ENCODE measurements around the gene USP6.
"Not testable (repeated sequence)": the region's sequence is repeated elsewhere in the genome, so short reads cannot be mapped to it uniquely, and the experiment has no call there.

GRCh38 chr17:5120436-5121185 is 4.8 kb downstream of the USP6 start:
- TF ChIP-seq POLR2AphosphoS5, TAF1, POLR2A (IDR thresholded peaks at IDR 0.05; ENCODE audit: low read depth, low read length): not testable (repeated sequence)
